Transverse colon (tissue), 4 donors: Measurements from ENCODE around the gene TXNDC11. TPM values are rescaled to one million over a fixed set of nuclear protein-coding genes. Genes with fewer than 3 reads are reported as not detected.

Source experiments
- DNase-seq: peaks from one replicate; pipeline ENCODE4 v3.0.0-alpha.2; 2019
- H3K27ac ChIP-seq, 4 donors: fragments of 200-600 bp; sonication (generic); 2 replicates each; pipeline ENCODE4 v1.5.1; 2016 to 2018; ENCODE audit warnings: inconsistent platforms in 4 of 4
- H3K27me3 ChIP-seq: fragments of 200-600 bp; sonication (generic); 2 replicates; pipeline ENCODE4 v1.5.1; 2017; ENCODE audit warnings: inconsistent platforms
- H3K36me3 ChIP-seq, 4 donors: fragments of 200-600 bp; sonication (generic); 2 replicates each; pipeline ENCODE4 v1.5.1; 2017 to 2019; ENCODE audit warnings: inconsistent platforms in 4 of 4
- H3K4me1 ChIP-seq, 4 donors: fragments of 200-600 bp; sonication (generic); 2 replicates each; pipeline ENCODE4 v1.5.1; 2017 to 2020; ENCODE audit warnings: inconsistent platforms in 4 of 4
- H3K4me3 ChIP-seq, 4 donors: fragments of 200-600 bp; sonication (generic); 1 replicate in 1 of 4; 2 replicates in 3 of 4; pipeline versions ENCODE4 v1.5.1 to v1.6.1; 2017 to 2019; ENCODE audit warnings: inconsistent platforms in 4 of 4
- H3K9me3 ChIP-seq, 2 donors: fragments of 200-600 bp; sonication (generic); 2 replicates each; pipeline ENCODE4 v1.5.1; 2017 to 2019; ENCODE audit warnings: inconsistent platforms in 2 of 2
- EP300 ChIP-seq: sonication (generic); formaldehyde crosslinking; IDR thresholded peaks from one replicate; pipeline ENCODE4 v1.6.1; 2017; ENCODE audit warnings: antibody characterized with exemption, low read depth
- POLR2A ChIP-seq: fragments of 450-650 bp; IDR thresholded peaks from one replicate; pipeline ENCODE4 v1.6.1; 2016; ENCODE audit warnings: antibody characterized with exemption, mild to moderate bottlenecking, moderate library complexity
- POLR2AphosphoS5 ChIP-seq, 3 donors: sonication (generic); formaldehyde crosslinking; IDR thresholded peaks; one replicate each; pipeline ENCODE4 v1.6.1; 2016; ENCODE audit warnings: antibody characterized with exemption in 3 of 3
- WGBS, 2 donors: methylation state at CpG; one replicate each; pipeline ENCODE4 v1.1.5; 2018; ENCODE audit warnings: low coverage in 1 of 2; 5-methylcytosine and 5-hydroxymethylcytosine counted together
- in situ Hi-C, 4 donors: fragments of 200-750 bp; cut with MboI; loops; one replicate each; pipeline versions ENCODE4 v1.15.0 to v1.15.1; 2017; ENCODE audit warnings: low sequenced_read_pairs in 3 of 4, low pct_ligation_motif_present in 1 of 4, low pct_unique_long_range_greater_than_20kb in 1 of 4
- intact Hi-C: fragments of 100-400 bp; cut with DNase I; formaldehyde crosslinking; loops from one replicate; pipeline ENCODE4 v1.15.1; 2023; ENCODE audit warnings: low total_unique reads
- total RNA-seq, 4 donors: library from RNA; depleted of rRNA; stranded (reverse); fragments of >200 nt; gene quantifications; one replicate each; pipeline ENCODE4 v1.1.0, GENCODE V29; 2016
- TF ChIP-seq, protein P1 (sequence below), 5 experiments: fragments of 200-600 bp in 3 of 5; fragments of 450-650 bp in 2 of 5; sonication (generic) in 3 of 5; IDR thresholded peaks; 1 replicate in 2 of 5; 2 replicates in 3 of 5; pipeline ENCODE4 v1.5.1; 2016 to 2017; ENCODE audit warnings: antibody characterized with exemption in 5 of 5, inconsistent platforms in 3 of 5, mild to moderate bottlenecking in 2 of 5, moderate library complexity in 1 of 5

TXNDC11 gene
- total RNA-seq, 4 donors from 2014 or later = 66.8 to 105 (median 71.1) TPM

DNA sequence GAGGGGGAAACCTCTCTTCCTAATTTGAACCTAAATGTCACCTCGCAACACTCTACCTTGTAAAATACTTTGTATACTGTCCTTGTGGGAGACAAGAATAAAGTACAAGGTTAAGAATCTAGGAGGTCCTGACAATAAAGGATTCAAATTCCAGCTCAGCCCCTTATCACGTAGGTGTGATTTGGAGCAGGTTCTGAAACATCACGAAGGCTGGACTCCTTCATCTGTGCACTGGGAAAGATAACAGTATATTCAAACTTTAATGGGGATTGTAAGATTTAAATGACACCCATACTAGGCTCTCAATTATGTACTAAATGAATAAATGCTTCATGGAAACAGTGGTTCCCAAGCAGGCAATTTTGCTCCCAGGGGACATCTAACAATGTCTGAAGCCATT is 2.1 kb downstream of the TXNDC11 start:
- Histone ChIP-seq H3K4me3 (peak overlapping the region in 3 of 4 donors; percentile 80 to 86 (median 83)), H3K9me3 (no peaks in the 10 kb centered on the region), H3K36me3 (peaks cover 0 to 15% (median 5%) of the 10 kb centered on the region in 4 donors), H3K27me3 (no peaks in the 10 kb centered on the region), H3K4me1 (peaks cover 11 to 65% (median 46%) of the 10 kb centered on the region in 4 donors), H3K27ac (peak overlapping the region; percentile 98 to 100 (median 98))
- TF ChIP-seq, protein P1, sequence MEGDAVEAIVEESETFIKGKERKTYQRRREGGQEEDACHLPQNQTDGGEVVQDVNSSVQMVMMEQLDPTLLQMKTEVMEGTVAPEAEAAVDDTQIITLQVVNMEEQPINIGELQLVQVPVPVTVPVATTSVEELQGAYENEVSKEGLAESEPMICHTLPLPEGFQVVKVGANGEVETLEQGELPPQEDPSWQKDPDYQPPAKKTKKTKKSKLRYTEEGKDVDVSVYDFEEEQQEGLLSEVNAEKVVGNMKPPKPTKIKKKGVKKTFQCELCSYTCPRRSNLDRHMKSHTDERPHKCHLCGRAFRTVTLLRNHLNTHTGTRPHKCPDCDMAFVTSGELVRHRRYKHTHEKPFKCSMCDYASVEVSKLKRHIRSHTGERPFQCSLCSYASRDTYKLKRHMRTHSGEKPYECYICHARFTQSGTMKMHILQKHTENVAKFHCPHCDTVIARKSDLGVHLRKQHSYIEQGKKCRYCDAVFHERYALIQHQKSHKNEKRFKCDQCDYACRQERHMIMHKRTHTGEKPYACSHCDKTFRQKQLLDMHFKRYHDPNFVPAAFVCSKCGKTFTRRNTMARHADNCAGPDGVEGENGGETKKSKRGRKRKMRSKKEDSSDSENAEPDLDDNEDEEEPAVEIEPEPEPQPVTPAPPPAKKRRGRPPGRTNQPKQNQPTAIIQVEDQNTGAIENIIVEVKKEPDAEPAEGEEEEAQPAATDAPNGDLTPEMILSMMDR (IDR thresholded peaks at IDR 0.05) = no peak
- no peak for TF ChIP-seq POLR2AphosphoS5 (IDR thresholded peaks at IDR 0.05)
- TF ChIP-seq EP300 = no peak
- TF ChIP-seq POLR2A = no peak
- intact Hi-C loops (no loop called here), in situ Hi-C loops (no loop called here)
- DNase-seq = no peak
- WGBS, 2 donors = 32 to 33% methylated on average over 3 of the region's 3 CpGs

DNA sequence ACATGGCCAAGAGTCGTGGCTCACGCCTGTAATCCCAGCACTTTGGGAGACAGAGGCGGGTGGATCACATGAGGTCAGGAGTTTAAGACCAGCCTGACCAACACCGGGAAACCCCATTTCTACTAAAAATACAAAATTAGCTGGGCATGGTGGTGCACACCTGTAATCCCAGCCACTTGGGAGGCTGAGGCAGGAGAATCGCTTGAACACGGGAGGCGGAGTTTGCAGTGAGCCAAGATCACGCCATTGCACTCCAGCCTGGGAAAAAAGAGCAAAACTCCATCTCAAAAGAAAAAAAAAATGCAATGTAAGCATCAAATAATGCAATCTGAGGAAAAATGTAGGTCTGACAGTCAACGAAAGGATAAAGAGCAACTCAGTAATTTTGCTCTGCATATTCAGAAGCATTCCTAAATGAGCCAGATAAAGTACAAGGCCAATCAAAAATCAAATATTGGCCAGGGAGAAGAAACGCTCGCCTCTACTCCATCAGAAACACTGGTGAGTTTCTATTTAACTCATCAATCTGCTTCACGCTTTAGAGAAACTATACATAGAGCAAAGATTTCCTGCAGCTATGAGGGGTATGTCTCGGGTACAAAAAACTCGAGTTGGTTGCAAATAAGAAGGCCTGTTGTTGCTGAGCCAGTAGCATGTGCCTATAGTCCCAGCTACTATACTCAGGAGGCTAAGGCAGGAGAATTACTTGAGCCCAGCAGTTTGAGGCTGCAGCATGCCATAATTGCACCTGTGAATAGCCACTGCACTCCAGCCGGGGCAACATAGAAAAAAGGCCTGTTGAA is 3.7 kb downstream of the TXNDC11 start:
- intact Hi-C loops = no loop called here
- Histone ChIP-seq H3K36me3 (peaks cover 0 to 21% (median 10%) of the 10 kb centered on the region in 4 donors), H3K9me3 (no peaks in the 10 kb centered on the region), H3K27me3 (no peaks in the 10 kb centered on the region), H3K27ac (peak overlapping the region in 1 of 4 donors; percentile 2), H3K4me3 (no peak overlapping the region), H3K4me1 (peaks cover 11 to 59% (median 40%) of the 10 kb centered on the region in 4 donors)
- peak; percentile 5 for DNase-seq
- in situ Hi-C loops = no loop called here
- WGBS, 2 donors = 84 to 97% methylated on average over 5 to 15 of the region's 15 CpGs
- no peak for TF ChIP-seq POLR2AphosphoS5 (IDR thresholded peaks at IDR 0.05)
- TF ChIP-seq EP300 = no peak
- TF ChIP-seq POLR2A = no peak
- TF ChIP-seq, protein P1 (IDR thresholded peaks at IDR 0.05) = no peak

DNA sequence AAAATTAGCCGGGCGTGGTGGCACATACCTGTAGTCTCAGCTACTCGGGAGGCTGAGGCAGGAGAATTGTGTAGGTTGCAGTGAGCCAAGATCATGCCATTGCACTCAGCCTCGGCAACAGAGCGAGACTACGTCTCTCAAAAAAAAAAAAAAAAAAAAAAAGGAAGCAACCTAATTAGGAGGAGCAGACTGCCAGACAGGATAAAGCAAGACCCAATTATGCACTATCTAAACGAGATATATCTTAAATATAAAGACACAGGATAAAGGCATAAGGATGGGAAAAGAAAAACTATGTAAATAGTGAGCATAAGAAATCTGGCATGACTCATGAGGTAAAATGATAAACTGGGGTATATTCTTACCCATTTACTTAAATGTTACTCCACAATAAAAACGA is 4.9 kb downstream of the TXNDC11 start:
- no peak for DNase-seq
- 73 to 74% methylated on average over 7 to 8 of the region's 8 CpGs for WGBS, 2 donors
- in situ Hi-C loops (no loop called here), intact Hi-C loops (no loop called here)
- Histone ChIP-seq H3K27ac (no peak overlapping the region), H3K27me3 (no peaks in the 10 kb centered on the region), H3K4me1 (peaks cover 11 to 55% (median 32%) of the 10 kb centered on the region in 4 donors), H3K36me3 (peaks cover 0 to 31% (median 13%) of the 10 kb centered on the region in 4 donors), H3K4me3 (no peak overlapping the region), H3K9me3 (no peaks in the 10 kb centered on the region)
- TF ChIP-seq POLR2A = no peak
- TF ChIP-seq POLR2AphosphoS5 (IDR thresholded peaks at IDR 0.05) = no peak
- TF ChIP-seq EP300 = no peak
- TF ChIP-seq, protein P1 (IDR thresholded peaks at IDR 0.05) = no peak

DNA sequence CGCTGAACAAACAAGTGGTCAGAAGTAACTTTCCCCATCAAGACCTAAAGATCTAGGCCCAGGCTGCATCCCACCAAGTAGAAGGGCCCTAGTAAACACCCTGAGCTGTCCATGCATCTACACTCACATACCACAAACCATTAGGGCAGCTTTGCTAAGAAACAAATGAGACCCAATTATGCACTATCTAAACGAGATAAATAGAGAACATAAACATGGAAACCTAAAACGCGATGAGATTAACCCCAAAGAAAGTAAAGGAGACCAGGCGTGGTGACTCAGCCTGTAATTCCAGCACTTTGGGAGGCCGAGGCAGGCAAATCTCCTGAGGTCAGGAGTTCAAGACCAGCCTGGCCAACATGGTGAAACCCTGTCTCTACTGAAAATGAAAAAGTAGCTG is 5.8 kb downstream of the TXNDC11 start:
- Histone ChIP-seq H3K27ac (peak overlapping the region in 1 of 4 donors; percentile 6), H3K27me3 (no peaks in the 10 kb centered on the region), H3K9me3 (no peaks in the 10 kb centered on the region), H3K36me3 (peaks cover 0 to 36% (median 14%) of the 10 kb centered on the region in 4 donors), H3K4me1 (peaks cover 11 to 59% (median 35%) of the 10 kb centered on the region in 4 donors), H3K4me3 (no peak overlapping the region)
- WGBS, 2 donors = 75 to 76% methylated on average over 4 to 6 of the region's 6 CpGs
- in situ Hi-C loops (no loop called here), intact Hi-C loops (no loop called here)
- TF ChIP-seq POLR2AphosphoS5 (IDR thresholded peaks at IDR 0.05) = no peak
- no peak for TF ChIP-seq EP300
- TF ChIP-seq, protein P1 (IDR thresholded peaks at IDR 0.05) = no peak
- TF ChIP-seq POLR2A = no peak
- DNase-seq = peak; percentile 4
